ENCODE measurements around the gene ZNF597.

Gene ZNF597

GRCh38 chr16:3457434-3458252 is 14.3 kb upstream of the ZNF597 start:
- no peak for TF ChIP-seq ISL1 (CRISPR knock-in tag; IDR thresholded peaks at IDR 0.05)
- TF ChIP-seq CSRNP3 (CRISPR knock-in tag; IDR thresholded peaks at IDR 0.05), result peak; percentile 37; the same call in 1 of the 2 replicates
- no peak for TF ChIP-seq OSR1 (CRISPR knock-in tag; IDR thresholded peaks at IDR 0.05)
- peak; percentile 93 for TF ChIP-seq SNAI2 (CRISPR knock-in tag; IDR thresholded peaks at IDR 0.05)
- no peak for TF ChIP-seq ZFP30 (CRISPR knock-in tag; IDR thresholded peaks at IDR 0.05)
- TF ChIP-seq CREB5 (CRISPR knock-in tag; IDR thresholded peaks at IDR 0.05; ENCODE audit: low read depth), result no peak
- no peak for TF ChIP-seq TOX (CRISPR knock-in tag; IDR thresholded peaks at IDR 0.05; ENCODE audit: borderline replicate concordance)
- TF ChIP-seq BACH2 (CRISPR knock-in tag; IDR thresholded peaks at IDR 0.05; ENCODE audit: borderline replicate concordance), result no peak
- TF ChIP-seq TSHZ2 (CRISPR knock-in tag; IDR thresholded peaks at IDR 0.05), result peak; percentile 9; the same call in 1 of the 2 replicates
- peak; percentile 76; the same call in 1 of the 2 replicates for TF ChIP-seq PATZ1 (CRISPR knock-in tag; IDR thresholded peaks at IDR 0.05; ENCODE audit: borderline replicate concordance)
- TF ChIP-seq ZNF70 (CRISPR knock-in tag; IDR thresholded peaks at IDR 0.05), result peak; percentile 91
- no peak for TF ChIP-seq ARNTL (CRISPR knock-in tag; IDR thresholded peaks at IDR 0.05; ENCODE audit: borderline replicate concordance, low read depth)
- TF ChIP-seq GLIS3 (CRISPR knock-in tag; IDR thresholded peaks at IDR 0.05), result no peak
- no peak for TF ChIP-seq ZNF8 (CRISPR knock-in tag; IDR thresholded peaks at IDR 0.05)
- no peak for TF ChIP-seq ZC3H10 (CRISPR knock-in tag; IDR thresholded peaks at IDR 0.05)
- no peak for TF ChIP-seq PPARA (CRISPR knock-in tag; IDR thresholded peaks at IDR 0.05; ENCODE audit: borderline replicate concordance)
- no peak for TF ChIP-seq POU6F1 (CRISPR knock-in tag; IDR thresholded peaks at IDR 0.05; ENCODE audit: borderline replicate concordance, low read depth)
- TF ChIP-seq RARB (CRISPR knock-in tag; IDR thresholded peaks at IDR 0.05), result no peak
- TF ChIP-seq ZNF565 (CRISPR knock-in tag; conservative IDR thresholded peaks at IDR 0.05; ENCODE audit: low read depth), result no peak
- TF ChIP-seq CSDC2 (CRISPR knock-in tag; IDR thresholded peaks at IDR 0.05), result no peak
- TF ChIP-seq TCF4 (CRISPR knock-in tag; IDR thresholded peaks at IDR 0.05; ENCODE audit: borderline replicate concordance), result peak; percentile 53; the same call in 1 of the 2 replicates
- peak; percentile 63; the same call in 1 of the 2 replicates for TF ChIP-seq ESRRG (CRISPR knock-in tag; IDR thresholded peaks at IDR 0.05)
- peak; percentile 26; the same call in 1 of the 2 replicates for TF ChIP-seq ZFP3 (CRISPR knock-in tag; IDR thresholded peaks at IDR 0.05)
- peak; percentile 95 for ATAC-seq

GRCh38 chr16:3454631-3455147 is 11.4 kb upstream of the ZNF597 start:
- no peak for ATAC-seq
- no peak for TF ChIP-seq CSRNP3 (CRISPR knock-in tag; IDR thresholded peaks at IDR 0.05)
- TF ChIP-seq ZNF8 (CRISPR knock-in tag; IDR thresholded peaks at IDR 0.05), result no peak
- no peak for TF ChIP-seq GLIS3 (CRISPR knock-in tag; IDR thresholded peaks at IDR 0.05)
- no peak for TF ChIP-seq ESRRG (CRISPR knock-in tag; IDR thresholded peaks at IDR 0.05)
- TF ChIP-seq ZFP30 (CRISPR knock-in tag; IDR thresholded peaks at IDR 0.05), result no peak
- TF ChIP-seq OSR1 (CRISPR knock-in tag; IDR thresholded peaks at IDR 0.05), result no peak
- TF ChIP-seq POU6F1 (CRISPR knock-in tag; IDR thresholded peaks at IDR 0.05; ENCODE audit: borderline replicate concordance, low read depth), result no peak
- no peak for TF ChIP-seq PATZ1 (CRISPR knock-in tag; IDR thresholded peaks at IDR 0.05; ENCODE audit: borderline replicate concordance)
- TF ChIP-seq TCF4 (CRISPR knock-in tag; IDR thresholded peaks at IDR 0.05; ENCODE audit: borderline replicate concordance), result no peak

Data from SK-N-SH treated with all-trans-retinoic acid at 6 μM for 48 hours (cell line).